HepG2 (cell line): ENCODE data around the gene HECTD4. TPM values are rescaled to one million over a fixed set of nuclear protein-coding genes. Genes with fewer than 3 reads are reported as not detected.

ENCODE experiments used
- ATF7 ChIP-seq, 2 experiments: fragments of 450-650 bp in 1 of 2; sonication (generic) in 1 of 2; formaldehyde crosslinking in 1 of 2; IDR thresholded peaks; 2 replicates each; pipeline versions ENCODE4 v1.4.0 to v1.6.1; 2016 to 2020; ENCODE audit warnings: antibody characterized with exemption in 1 of 2, mild to moderate bottlenecking in 1 of 2, missing genetic modification reagents in 1 of 2
- ISX ChIP-seq: sonication (generic); formaldehyde crosslinking; conservative IDR thresholded peaks from 2 replicates; pipeline ENCODE4 v1.5.0; 2020; ENCODE audit warnings: missing genetic modification reagents
- KDM1A ChIP-seq: IDR thresholded peaks from 2 replicates; pipeline ENCODE4 v1.6.1; 2016; ENCODE audit warnings: missing compliant biosample characterization
- polyA plus RNA-seq, 8 experiments: library from polyadenylated mRNA; depleted of rRNA in 3 of 8; stranded (reverse) in 7 of 8; unstranded in 1 of 8; fragments of >200 nt; fragmentation: Illumina TruSeq in 4 of 8; extraction: Trizol in 4 of 8; gene quantifications; 2 replicates each; pipeline versions ENCODE4 v1.2.1 to v1.2.3, GENCODE V29; 2011 to 2016; ENCODE audit warnings: low read depth in 4 of 8, missing spikeins in 1 of 8, mixed read lengths in 1 of 8; ENCODE audit not compliant: insufficient read depth in 1 of 8
- total RNA-seq, 5 experiments: library from RNA; depleted of rRNA; stranded (reverse); fragments of >200 nt; fragmentation: Illumina TruSeq; extraction: Trizol; gene quantifications; 2 replicates each; pipeline ENCODE4 v1.2.3, GENCODE V29; 2016; ENCODE audit warnings: low read depth in 1 of 5
- TF ChIP-seq, protein P1 (sequence below): sonication (generic); formaldehyde crosslinking; IDR thresholded peaks from 2 replicates; pipeline ENCODE4; 2020; ENCODE audit warnings: missing genetic modification reagents, mild to moderate bottlenecking, borderline replicate concordance
- TF ChIP-seq, protein P2 (sequence below): sonication (generic); formaldehyde crosslinking; IDR thresholded peaks from 2 replicates; pipeline ENCODE4 v1.4.0; 2020; ENCODE audit warnings: missing genetic modification reagents
- TF ChIP-seq, protein P3 (sequence below): IDR thresholded peaks from 2 replicates; pipeline ENCODE4 v1.6.1; 2012; ENCODE audit warnings: inconsistent platforms
- TF ChIP-seq, protein P4 (sequence below): sonication (generic); formaldehyde crosslinking; IDR thresholded peaks from 2 replicates; pipeline ENCODE4 v1.5.1; 2020; ENCODE audit warnings: mild to moderate bottlenecking, missing genetic modification reagents, borderline replicate concordance
- TF ChIP-seq, protein P5 (sequence below): sonication (generic); formaldehyde crosslinking; IDR thresholded peaks from one replicate; pipeline ENCODE4 v1.5.1; 2020; ENCODE audit warnings: mild to moderate bottlenecking, missing genetic modification reagents; ENCODE audit errors: not compliant biosample characterization
- TF ChIP-seq, protein P6 (sequence below): sonication (generic); formaldehyde crosslinking; IDR thresholded peaks from 2 replicates; pipeline ENCODE4 v1.8.1; 2023; ENCODE audit warnings: mild to moderate bottlenecking, missing genetic modification reagents, borderline replicate concordance

The HECTD4 gene
- total and polyA plus RNA-seq, 2 of the 13 experiments (the other 11 are each of a cell fraction or from before 2014, with no cell fraction given) = 9.0 to 11.4 TPM

DNA sequence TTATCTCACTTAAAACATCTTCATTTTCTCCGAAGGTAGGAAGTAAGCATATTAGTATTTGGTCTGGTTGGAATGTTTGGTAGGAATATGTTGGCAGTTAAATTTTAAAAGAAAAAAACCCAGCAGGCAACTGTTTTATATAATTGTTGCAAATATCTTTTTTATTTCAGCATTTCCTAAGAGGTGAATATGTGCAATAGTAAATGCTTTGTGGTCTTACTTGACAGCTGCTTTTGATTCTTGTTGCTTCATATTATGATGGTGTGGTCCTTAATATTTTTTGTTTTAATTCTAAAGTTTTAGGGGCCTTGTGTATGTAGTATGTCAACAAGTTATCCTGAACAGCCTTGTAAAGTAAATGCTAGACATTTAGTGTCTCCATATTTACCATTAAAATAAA, 250.5 kb downstream of the HECTD4 start (continued):
- TF ChIP-seq, protein P1, sequence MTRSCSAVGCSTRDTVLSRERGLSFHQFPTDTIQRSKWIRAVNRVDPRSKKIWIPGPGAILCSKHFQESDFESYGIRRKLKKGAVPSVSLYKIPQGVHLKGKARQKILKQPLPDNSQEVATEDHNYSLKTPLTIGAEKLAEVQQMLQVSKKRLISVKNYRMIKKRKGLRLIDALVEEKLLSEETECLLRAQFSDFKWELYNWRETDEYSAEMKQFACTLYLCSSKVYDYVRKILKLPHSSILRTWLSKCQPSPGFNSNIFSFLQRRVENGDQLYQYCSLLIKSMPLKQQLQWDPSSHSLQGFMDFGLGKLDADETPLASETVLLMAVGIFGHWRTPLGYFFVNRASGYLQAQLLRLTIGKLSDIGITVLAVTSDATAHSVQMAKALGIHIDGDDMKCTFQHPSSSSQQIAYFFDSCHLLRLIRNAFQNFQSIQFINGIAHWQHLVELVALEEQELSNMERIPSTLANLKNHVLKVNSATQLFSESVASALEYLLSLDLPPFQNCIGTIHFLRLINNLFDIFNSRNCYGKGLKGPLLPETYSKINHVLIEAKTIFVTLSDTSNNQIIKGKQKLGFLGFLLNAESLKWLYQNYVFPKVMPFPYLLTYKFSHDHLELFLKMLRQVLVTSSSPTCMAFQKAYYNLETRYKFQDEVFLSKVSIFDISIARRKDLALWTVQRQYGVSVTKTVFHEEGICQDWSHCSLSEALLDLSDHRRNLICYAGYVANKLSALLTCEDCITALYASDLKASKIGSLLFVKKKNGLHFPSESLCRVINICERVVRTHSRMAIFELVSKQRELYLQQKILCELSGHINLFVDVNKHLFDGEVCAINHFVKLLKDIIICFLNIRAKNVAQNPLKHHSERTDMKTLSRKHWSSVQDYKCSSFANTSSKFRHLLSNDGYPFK (CRISPR knock-in tag) = no peak
- no peak for TF ChIP-seq ISX
- TF ChIP-seq, protein P2, sequence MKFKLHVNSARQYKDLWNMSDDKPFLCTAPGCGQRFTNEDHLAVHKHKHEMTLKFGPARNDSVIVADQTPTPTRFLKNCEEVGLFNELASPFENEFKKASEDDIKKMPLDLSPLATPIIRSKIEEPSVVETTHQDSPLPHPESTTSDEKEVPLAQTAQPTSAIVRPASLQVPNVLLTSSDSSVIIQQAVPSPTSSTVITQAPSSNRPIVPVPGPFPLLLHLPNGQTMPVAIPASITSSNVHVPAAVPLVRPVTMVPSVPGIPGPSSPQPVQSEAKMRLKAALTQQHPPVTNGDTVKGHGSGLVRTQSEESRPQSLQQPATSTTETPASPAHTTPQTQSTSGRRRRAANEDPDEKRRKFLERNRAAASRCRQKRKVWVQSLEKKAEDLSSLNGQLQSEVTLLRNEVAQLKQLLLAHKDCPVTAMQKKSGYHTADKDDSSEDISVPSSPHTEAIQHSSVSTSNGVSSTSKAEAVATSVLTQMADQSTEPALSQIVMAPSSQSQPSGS (CRISPR knock-in tag) = no peak
- TF ChIP-seq KDM1A (CRISPR knock-in tag) = no peak
- TF ChIP-seq, protein P3, sequence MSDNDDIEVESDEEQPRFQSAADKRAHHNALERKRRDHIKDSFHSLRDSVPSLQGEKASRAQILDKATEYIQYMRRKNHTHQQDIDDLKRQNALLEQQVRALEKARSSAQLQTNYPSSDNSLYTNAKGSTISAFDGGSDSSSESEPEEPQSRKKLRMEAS = no peak
- TF ChIP-seq, protein P4, sequence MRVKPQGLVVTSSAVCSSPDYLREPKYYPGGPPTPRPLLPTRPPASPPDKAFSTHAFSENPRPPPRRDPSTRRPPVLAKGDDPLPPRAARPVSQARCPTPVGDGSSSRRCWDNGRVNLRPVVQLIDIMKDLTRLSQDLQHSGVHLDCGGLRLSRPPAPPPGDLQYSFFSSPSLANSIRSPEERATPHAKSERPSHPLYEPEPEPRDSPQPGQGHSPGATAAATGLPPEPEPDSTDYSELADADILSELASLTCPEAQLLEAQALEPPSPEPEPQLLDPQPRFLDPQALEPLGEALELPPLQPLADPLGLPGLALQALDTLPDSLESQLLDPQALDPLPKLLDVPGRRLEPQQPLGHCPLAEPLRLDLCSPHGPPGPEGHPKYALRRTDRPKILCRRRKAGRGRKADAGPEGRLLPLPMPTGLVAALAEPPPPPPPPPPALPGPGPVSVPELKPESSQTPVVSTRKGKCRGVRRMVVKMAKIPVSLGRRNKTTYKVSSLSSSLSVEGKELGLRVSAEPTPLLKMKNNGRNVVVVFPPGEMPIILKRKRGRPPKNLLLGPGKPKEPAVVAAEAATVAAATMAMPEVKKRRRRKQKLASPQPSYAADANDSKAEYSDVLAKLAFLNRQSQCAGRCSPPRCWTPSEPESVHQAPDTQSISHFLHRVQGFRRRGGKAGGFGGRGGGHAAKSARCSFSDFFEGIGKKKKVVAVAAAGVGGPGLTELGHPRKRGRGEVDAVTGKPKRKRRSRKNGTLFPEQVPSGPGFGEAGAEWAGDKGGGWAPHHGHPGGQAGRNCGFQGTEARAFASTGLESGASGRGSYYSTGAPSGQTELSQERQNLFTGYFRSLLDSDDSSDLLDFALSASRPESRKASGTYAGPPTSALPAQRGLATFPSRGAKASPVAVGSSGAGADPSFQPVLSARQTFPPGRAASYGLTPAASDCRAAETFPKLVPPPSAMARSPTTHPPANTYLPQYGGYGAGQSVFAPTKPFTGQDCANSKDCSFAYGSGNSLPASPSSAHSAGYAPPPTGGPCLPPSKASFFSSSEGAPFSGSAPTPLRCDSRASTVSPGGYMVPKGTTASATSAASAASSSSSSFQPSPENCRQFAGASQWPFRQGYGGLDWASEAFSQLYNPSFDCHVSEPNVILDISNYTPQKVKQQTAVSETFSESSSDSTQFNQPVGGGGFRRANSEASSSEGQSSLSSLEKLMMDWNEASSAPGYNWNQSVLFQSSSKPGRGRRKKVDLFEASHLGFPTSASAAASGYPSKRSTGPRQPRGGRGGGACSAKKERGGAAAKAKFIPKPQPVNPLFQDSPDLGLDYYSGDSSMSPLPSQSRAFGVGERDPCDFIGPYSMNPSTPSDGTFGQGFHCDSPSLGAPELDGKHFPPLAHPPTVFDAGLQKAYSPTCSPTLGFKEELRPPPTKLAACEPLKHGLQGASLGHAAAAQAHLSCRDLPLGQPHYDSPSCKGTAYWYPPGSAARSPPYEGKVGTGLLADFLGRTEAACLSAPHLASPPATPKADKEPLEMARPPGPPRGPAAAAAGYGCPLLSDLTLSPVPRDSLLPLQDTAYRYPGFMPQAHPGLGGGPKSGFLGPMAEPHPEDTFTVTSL = no peak
- TF ChIP-seq, protein P5, sequence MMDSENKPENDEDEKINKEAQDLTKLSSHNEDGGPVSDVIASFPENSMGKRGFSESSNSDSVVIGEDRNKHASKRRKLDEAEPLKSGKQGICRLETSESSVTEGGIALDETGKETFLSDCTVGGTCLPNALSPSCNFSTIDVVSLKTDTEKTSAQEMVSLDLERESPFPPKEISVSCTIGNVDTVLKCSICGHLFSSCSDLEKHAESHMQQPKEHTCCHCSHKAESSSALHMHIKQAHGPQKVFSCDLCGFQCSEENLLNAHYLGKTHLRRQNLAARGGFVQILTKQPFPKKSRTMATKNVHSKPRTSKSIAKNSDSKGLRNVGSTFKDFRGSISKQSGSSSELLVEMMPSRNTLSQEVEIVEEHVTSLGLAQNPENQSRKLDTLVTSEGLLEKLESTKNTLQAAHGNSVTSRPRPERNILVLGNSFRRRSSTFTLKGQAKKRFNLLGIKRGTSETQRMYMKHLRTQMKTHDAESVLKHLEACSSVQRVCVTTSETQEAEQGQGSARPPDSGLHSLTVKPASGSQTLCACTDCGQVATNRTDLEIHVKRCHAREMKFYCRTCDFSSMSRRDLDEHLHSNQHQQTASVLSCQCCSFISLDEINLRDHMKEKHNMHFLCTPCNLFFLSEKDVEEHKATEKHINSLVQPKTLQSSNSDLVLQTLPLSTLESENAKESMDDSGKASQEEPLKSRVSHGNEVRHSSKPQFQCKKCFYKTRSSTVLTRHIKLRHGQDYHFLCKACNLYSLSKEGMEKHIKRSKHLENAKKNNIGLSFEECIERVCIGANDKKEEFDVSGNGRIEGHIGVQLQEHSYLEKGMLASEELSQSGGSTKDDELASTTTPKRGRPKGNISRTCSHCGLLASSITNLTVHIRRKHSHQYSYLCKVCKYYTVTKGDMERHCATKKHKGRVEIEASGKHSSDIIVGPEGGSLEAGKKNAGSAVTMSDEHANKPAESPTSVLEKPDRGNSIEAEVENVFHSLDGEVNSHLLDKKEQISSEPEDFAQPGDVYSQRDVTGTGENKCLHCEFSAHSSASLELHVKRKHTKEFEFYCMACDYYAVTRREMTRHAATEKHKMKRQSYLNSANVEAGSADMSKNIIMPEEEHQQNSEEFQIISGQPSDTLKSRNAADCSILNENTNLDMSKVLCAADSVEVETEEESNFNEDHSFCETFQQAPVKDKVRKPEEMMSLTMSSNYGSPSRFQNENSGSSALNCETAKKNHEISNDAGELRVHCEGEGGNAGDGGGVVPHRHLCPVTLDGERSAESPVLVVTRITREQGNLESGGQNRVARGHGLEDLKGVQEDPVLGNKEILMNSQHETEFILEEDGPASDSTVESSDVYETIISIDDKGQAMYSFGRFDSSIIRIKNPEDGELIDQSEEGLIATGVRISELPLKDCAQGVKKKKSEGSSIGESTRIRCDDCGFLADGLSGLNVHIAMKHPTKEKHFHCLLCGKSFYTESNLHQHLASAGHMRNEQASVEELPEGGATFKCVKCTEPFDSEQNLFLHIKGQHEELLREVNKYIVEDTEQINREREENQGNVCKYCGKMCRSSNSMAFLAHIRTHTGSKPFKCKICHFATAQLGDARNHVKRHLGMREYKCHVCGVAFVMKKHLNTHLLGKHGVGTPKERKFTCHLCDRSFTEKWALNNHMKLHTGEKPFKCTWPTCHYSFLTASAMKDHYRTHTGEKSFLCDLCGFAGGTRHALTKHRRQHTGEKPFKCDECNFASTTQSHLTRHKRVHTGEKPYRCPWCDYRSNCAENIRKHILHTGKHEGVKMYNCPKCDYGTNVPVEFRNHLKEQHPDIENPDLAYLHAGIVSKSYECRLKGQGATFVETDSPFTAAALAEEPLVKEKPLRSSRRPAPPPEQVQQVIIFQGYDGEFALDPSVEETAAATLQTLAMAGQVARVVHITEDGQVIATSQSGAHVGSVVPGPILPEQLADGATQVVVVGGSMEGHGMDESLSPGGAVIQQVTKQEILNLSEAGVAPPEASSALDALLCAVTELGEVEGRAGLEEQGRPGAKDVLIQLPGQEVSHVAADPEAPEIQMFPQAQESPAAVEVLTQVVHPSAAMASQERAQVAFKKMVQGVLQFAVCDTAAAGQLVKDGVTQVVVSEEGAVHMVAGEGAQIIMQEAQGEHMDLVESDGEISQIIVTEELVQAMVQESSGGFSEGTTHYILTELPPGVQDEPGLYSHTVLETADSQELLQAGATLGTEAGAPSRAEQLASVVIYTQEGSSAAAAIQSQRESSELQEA = no peak
- TF ChIP-seq ATF7 (IDR thresholded peaks at IDR 0.05) = no peak
- TF ChIP-seq ATF7 (CRISPR knock-in tag; IDR thresholded peaks at IDR 0.05) = no peak
- TF ChIP-seq, protein P6, sequence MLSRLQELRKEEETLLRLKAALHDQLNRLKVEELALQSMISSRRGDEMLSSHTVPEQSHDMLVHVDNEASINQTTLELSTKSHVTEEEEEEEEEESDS (CRISPR knock-in tag) = no peak
